NB4 (cell line): ENCODE results near the gene TAP1.

ENCODE experiments used
- DNase-seq: peaks from one replicate; pipeline ENCODE4 v3.0.0; 2010; ENCODE audit warnings: low read depth
- H3K4me3 ChIP-seq: one replicate; pipeline ENCODE4 v1.5.1; 2011; ENCODE audit warnings: mild to moderate bottlenecking, low read depth, low read length, moderate library complexity
- MYC ChIP-seq: IDR thresholded peaks from 2 replicates; pipeline ENCODE4 v1.6.1; 2011; ENCODE audit warnings: low read depth, low read length
- POLR2A ChIP-seq: IDR thresholded peaks from 2 replicates; pipeline ENCODE4 v1.6.1; 2011; ENCODE audit warnings: mild to moderate bottlenecking; ENCODE audit not compliant: insufficient read length; ENCODE audit errors: extremely low read depth
- TF ChIP-seq, protein P1 (sequence below): IDR thresholded peaks from one replicate; pipeline ENCODE4 v1.5.1; 2012; ENCODE audit warnings: low read depth, low read length
- TF ChIP-seq, protein P2 (sequence below): IDR thresholded peaks from 2 replicates; pipeline ENCODE4 v1.6.1; 2011; ENCODE audit warnings: low read depth, low read length

The TAP1 gene

DNA sequence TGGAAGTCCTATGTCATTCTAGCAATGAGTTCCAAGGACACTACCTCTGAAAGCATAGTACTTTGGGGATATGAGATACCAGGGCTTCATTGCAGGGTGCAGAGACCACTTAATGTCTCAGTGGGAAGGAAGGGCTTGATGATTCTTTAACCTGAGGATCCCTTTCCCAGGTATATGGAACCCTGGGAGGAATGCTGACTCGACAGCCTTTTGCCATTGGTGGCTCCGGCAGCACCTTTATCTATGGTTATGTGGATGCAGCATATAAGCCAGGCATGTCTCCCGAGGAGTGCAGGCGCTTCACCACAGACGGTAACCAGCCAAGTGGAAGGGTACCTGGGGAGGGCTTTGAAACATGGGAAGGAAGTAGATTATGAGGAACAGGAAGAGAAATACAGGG lies 4.7 kb upstream of the TAP1 start:
- H3K4me3 ChIP-seq = no peak overlapping the region
- no peak for DNase-seq
- no peak for TF ChIP-seq POLR2A
- TF ChIP-seq, protein P1, sequence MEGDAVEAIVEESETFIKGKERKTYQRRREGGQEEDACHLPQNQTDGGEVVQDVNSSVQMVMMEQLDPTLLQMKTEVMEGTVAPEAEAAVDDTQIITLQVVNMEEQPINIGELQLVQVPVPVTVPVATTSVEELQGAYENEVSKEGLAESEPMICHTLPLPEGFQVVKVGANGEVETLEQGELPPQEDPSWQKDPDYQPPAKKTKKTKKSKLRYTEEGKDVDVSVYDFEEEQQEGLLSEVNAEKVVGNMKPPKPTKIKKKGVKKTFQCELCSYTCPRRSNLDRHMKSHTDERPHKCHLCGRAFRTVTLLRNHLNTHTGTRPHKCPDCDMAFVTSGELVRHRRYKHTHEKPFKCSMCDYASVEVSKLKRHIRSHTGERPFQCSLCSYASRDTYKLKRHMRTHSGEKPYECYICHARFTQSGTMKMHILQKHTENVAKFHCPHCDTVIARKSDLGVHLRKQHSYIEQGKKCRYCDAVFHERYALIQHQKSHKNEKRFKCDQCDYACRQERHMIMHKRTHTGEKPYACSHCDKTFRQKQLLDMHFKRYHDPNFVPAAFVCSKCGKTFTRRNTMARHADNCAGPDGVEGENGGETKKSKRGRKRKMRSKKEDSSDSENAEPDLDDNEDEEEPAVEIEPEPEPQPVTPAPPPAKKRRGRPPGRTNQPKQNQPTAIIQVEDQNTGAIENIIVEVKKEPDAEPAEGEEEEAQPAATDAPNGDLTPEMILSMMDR = no peak
- TF ChIP-seq, protein P2, sequence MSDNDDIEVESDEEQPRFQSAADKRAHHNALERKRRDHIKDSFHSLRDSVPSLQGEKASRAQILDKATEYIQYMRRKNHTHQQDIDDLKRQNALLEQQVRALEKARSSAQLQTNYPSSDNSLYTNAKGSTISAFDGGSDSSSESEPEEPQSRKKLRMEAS = no peak
- TF ChIP-seq MYC = no peak

DNA sequence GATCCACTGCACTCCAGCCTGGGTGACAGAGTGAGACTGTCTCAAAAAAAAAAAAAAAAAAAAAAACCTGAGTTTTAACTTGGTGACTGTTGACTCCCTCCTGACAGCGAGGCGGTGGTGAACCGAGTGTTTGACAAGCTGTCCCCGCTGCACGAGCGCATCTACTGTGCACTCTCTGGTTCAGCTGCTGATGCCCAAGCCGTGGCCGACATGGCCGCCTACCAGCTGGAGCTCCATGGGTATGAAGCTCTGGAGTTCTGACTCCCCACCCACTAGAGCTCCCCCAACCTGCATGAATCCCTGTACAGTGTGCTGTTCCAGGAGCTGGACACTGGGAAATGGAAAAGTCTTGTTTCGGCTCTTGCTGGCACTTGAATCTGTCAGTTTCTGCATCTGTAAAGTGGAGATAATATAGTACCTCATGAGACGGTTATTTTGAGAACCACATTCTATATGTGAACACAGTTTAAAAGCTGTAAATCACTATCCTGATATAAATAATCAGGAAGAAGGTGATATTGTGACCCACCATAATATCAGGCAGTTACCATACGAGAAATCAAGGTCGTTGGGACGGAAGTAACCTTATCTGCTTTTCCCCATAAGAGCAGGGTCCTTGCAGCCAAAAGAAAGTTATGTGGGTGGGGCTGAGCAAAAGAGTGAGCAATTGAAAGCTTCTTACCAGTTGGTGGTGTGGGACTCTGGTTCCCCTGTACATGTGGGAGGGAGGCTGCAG lies 3.8 kb upstream of the TAP1 start:
- no peak for TF ChIP-seq POLR2A
- TF ChIP-seq, protein P2 = no peak
- TF ChIP-seq MYC = no peak
- TF ChIP-seq, protein P1 = no peak
- DNase-seq = no peak

DNA sequence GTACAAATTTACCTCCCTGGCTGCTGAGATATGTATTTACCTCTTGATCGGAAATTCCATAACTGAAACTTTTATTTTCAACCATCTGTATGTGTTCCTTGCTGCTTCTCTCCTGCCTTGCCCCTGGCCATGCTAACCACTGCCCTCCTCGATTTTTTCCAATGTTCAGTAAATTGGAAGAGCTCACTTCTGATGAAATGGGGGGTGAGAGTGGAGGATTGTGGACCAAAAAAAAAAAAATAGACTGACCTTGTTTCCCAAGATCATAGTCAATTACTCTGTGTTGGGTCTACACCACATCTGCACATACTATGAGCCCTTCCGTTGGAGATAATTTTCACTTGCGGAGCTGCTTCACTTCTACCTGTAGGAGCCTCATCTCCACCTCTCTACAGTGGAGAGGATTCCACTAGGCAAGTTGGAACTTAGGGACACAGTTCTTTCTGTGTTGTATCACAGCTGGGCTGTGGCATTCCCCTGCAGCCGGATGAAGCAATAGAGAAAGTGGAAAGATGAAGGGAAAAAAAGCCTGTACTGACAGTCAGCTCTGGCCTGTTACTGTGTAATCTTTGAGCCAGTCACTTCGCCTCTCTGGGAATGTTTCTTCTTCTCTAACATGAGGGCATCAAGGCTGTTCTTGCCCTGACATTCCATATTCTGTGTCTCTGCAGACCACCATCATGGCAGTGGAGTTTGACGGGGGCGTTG lies 2.1 kb upstream of the TAP1 start:
- no peak overlapping the region for H3K4me3 ChIP-seq
- no peak for TF ChIP-seq POLR2A
- TF ChIP-seq MYC = no peak
- TF ChIP-seq, protein P1 = no peak
- DNase-seq = no peak

More for the DNA sequence above, 3.8 kb upstream of the TAP1 start:
- no peak overlapping the region for H3K4me3 ChIP-seq

DNA sequence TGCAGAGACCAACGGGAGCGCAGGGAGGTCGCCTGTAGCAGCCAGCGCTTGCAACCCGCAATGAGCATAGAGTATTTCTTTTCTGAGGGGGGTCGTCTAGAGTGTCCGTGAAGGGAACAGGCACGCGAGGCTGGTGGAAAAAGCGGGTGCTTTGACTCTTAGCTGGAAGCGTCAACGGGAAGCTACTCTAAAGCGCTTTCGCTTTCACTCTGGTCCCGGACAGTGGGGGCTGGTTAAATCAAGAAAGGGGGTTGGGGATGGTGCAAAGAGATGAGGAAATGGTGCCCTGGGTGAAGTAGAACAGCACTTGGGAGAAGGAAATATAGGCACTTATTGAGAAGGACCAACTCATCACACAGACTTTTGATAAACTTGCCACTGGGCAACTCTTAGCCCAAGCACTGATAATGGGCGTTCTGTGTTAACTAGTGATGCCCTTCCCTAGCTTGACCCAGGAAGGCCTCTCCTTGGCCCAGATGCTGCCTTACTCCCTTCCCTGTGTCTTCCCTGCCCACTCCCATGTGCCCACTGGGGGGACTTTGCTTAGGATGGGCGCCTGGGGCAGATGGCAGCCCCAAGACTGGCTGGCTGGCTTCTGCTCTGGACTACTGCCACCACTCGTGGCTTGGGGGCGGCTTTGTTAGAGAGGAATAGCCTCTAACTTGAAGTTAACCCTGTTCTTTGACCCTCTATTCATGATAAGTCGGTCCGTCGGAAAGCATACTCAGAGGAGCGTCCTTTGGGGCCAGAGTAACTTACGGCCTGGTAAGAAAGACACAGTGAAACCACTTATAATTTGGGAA lies 1.1 kb upstream of the TAP1 start:
- DNase-seq = peak; percentile 68
- H3K4me3 ChIP-seq = peak overlapping the region; percentile 79
- TF ChIP-seq MYC (no peak), POLR2A (no peak)
- TF ChIP-seq, protein P1 = no peak
- TF ChIP-seq, protein P2 = no peak

DNA sequence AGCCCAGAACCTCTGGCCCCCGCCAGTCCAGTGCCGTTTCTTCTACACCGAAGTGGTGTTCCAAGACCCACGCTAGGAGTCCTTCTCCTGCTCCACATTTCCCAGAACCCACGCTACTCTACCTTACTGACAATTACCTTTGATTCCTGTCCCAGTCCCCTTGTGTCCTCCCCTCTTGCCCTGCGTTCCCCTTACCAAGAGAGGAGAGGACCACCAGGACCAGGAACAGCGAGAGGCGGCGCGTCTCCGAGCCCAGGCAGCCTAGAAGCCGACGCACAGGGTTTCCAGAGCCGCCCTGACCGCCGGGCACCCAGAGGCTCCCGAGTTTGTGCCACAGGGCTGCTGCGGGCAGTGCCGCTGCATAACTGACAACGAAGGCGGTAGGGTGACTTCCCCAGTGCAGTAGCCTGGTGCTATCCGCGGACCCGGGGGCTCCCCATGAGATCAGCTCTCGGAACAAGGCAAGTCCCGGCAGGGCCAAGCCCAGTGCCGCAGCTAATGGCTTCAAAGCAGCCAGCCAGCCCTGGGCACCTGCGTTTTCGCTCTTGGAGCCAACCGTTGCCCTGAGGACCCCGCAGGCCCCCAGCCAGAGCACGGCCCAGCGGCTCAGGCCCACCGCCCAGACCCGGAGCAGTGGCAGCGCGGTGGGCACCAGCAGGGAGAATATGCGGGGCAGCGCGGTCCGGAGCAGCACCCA lies 512 bp downstream of the TAP1 start:
- TF ChIP-seq MYC (no peak), POLR2A (no peak)
- TF ChIP-seq, protein P2 = no peak
- TF ChIP-seq, protein P1 = no peak

More for the DNA sequence above, 512 bp downstream of the TAP1 start:
- peak; percentile 72 for DNase-seq
- peak overlapping the region; percentile 79 for H3K4me3 ChIP-seq
